Epidermal melanocyte (primary cell): ENCODE data around the gene LIM2.

Source experiments
- DNase-seq: peaks from one replicate; pipeline ENCODE4 v3.0.0; 2011; ENCODE audit warnings: low spot score; ENCODE audit not compliant: insufficient read length

Gene LIM2

DNA sequence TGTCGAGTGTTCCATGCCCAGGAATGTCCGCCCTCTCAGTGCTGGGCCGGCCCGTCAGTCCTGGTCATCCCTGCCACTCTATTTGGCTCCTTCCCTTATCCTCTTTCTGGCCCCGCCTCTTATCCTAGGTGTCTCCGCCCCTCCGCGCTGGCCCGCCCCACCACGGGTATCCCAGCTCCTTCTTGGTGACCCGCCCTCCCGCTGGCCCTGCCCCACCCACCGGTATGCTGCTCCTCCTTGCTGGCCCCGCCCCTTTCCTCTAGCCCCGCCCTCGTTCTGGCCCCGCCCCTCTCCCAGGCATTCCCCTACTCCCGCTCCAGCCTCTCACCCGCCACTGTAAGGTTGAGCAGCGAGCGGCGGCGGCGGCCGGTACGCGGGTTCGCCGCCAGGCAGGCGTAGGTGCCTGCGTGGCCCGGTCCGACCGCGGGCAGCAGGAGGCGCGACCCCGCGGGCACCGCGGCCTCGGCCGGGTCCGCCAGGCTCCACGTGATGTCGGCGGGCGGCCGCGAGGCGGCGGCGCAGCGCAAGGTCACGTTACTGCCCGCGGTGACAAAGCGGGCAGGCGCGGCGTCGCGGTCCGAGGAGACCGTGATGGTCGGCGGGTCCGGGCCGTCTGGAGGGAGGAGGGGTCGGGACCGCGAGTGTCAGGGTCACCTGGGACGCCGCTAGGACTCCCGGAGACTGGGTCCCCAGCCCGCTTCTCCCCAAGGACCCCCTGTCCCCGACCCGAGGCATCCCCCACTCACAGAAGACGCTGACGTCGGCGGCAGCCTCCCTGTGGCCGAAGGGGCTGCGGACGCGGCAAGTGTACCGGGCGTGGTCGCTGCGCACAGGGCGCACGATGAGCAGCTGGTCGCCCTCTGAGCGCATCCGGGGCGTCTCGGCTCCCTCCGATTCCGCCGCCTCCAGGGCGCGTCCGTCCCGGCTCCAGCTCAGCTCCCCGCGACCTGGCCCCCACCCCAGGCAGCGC, 47.8 kb downstream of the LIM2 start:
- DNase-seq: peak; percentile 96

DNA sequence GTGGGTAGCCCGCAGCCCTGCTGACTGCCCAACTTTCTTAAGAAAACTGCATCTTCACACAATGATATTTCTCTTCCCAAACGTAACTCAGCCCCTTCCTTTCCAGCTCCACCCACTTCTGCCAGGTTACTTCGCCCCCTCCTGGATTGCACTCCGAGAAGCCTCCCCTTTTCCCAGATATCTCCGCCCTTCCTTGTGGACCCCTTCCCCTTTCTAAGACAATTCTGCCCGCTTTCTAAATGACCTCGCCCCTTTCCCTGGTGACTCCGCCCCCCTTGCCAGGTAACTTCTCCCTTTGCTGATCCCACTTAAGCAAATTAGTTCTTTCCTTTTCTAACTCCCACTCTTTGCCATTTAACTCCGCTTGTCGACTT, 48.5 kb downstream of the LIM2 start:
- no peak for DNase-seq

DNA sequence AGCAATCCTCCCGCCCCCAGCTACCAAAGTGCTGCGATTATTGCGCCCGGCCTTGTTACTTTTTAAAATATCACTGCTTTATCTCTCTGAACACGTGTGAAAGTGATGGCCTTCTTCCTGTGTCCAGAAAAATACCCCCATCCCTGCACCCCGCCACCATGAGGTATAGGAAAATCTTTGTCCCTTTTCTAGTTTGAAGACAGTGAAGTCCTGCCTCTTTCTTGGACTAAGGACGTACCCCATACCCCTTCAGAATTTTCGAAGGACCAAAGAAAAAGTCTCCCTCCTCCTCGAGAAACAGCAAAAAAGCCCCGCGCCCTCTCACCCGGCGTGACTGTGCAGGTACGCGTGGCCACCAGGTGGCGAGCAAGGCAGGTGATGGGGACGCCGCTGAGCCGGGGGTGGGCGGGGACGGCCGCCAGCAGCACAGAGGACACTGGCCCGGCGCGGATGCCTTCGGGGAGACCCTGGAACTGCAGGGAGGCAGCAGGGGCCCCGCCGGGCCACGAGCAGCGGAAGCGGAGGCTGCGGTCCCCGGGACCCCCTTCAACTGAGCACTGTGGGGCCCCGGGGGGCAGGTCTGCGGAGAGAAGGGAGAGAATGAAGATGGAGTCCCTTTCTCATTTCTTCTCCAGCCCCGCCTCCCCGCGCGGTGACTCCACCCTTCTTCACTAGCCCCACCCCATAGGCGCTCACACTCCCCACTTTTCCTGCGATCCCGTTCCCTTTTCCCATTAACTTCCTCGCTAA, 49.0 kb downstream of the LIM2 start:
- DNase-seq: peak; percentile 81

DNA sequence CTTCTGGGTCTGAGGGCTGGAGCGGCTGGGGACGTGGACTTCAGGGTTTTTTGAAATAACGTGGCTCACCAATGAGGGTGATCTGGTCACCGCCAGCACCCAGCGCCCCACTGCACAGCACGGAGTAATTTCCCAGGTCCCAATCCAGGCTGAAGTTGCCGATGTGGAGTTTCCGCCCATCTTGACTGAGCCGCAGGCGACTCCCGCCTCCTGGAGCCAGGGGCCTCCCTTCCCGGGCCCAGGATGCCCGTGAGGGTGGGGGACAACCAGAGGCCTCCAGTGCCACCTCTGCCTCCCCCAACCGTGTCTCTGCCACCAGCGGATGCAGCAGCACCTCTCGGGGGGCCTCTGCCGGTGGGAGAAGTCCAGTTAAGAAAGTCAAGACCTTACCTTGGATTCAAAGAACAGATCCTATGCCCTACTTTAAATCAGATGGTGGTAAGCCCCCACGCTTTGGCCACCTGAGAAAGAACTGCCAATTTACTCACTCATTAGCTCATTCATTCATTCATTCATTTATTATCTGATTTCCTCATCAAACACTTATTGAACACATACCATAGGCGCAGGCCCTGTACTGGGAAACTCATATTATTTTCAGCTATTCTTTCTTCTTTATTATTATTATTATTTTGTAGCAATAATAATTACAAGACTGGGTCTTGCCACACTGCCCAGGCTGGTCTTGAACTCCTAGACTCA, 49.8 kb downstream of the LIM2 start:
- no peak for DNase-seq

DNA sequence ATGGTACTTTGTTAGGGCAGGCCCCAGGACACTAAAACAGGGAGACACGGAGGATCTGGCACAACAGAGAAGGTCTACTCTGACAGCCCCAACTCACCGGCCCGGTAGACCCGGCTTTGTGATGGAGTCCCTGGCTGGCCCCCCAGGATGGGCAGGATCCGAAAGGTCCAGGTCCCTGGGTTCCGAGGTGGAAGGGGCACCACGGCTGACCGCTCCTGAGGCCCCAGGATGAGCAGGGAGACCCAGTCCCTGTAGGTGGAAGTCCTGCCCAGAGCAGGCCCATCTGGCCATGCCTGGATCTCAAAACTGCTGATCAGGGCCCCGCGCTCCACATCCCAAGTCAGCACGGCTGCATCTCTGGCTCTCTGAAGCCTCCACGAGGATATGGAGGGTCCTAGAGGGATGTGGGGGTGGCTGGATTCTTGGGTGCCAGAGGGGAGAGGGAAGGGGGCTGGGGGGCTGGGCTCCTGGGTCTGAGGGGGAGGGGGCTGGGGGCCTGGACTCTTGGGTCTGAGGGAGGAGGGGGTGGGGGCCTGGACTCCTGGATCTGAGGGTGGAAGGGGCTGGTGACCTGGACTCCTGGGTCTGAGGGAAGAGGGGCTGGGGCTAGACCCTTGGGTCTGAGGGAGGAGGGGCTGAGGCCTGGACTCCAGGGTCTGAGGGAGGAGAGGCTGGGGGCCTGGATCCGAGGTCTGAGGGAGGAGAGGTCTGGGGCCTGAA, 50.5 kb downstream of the LIM2 start:
- peak; percentile 8 for DNase-seq

DNA sequence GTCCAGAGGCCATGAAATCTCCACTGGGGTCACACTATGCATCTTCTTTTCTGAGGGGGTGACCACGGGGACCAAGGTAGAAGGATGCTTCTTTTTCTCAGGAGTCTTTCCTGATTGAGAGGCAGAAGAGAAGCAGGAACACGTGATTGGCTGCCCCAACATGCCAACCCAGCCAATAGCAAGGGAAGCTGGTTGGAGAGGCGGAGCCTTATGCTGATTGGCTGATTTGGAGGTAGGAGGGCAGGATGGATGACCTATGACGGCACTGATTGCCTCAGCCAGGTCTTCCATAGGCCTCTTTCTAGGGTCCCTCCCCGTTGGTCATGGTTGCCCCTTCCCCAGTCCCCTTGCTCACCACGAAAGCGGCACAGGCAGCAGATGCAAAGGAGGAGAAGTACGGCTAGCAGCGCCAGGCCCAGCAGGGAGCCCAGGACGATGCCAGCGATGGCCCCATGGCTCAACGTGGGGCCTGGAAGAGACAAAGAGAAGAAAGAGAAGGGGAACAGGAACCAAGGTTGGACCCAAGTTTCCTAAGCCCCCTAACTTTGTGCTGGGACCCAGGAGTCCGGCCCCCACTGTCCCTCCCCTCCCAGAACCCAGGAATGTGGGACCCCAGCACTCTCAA, 53.8 kb downstream of the LIM2 start:
- peak; percentile 5 for DNase-seq

DNA sequence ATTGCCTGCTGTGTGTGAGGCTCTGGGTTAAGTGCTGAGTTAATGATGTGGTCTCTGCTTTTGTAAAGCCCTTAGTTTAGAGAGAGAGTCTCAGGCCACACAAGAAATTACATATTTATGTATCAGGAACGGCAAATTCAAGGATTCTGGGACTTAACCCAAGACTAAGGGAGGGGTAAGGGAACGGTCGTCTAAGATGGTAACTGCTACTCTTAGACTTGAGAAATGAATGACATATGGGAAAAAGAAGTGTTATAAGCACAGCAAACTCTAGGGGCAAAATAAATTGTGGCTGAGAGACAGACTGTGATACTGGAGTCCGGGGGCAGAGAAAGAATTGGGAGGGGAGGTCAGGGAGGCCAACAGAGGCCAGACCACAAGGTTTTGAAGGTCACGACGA, 56.1 kb downstream of the LIM2 start:
- peak; percentile 15 for DNase-seq

DNA sequence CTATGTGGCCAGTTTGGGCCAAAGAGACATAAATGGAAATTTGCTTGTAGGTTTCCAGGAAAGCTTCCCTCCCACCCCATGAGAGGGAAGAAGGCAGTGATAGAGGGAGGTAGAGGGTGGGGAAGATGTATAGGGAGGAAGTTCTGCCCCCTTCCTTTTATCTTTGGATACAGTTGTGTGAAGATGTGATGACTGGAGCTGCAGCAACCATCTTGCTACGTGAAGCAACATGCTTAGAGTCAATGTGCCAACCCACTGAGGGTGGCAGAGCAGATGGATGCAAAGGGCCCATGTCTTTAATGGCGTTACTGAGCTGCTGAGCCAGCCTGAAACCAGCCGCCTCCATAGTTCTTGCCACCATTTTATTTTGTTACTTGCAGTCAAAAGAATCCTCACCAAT, 56.6 kb downstream of the LIM2 start:
- DNase-seq: peak; percentile 9

DNA sequence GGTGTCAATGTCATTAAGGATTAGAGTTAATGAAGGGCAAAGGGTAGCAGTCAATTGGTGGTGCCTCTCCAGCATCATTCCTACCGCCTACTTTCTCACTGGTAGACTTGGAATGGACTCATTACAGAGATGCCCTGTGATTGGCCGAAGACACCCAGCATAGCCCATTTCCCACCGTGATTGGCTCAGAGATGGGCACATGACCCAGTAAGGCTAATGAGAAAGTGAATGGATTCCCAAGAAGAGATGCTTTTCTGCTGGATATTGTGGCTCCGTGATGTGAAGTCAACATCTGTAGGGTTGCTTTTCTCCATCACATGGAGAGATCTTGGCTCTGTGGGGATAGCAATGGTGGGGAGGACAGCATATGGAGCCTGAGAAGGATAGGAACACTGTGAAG, 57.4 kb downstream of the LIM2 start:
- no peak for DNase-seq
